Stimulated activated CD4-positive, alpha-beta T cell treated with anti-CD3 and anti-CD28 coated beads, Interleukin-15, amount 100 ng/mL, for 1 hour (primary cell): Measurements from ENCODE around the gene S100A14.

Experiments used
- DNase-seq, 2 donors: peaks; one replicate each; pipeline ENCODE4 v3.0.0-alpha.2; 2020; ENCODE audit warnings: low read depth in 1 of 2, low spot score in 1 of 2

Gene S100A14

GRCh38 chr1:153616917-153617311 is 789 bp upstream of the S100A14 start:
- no peak for DNase-seq

DNA sequence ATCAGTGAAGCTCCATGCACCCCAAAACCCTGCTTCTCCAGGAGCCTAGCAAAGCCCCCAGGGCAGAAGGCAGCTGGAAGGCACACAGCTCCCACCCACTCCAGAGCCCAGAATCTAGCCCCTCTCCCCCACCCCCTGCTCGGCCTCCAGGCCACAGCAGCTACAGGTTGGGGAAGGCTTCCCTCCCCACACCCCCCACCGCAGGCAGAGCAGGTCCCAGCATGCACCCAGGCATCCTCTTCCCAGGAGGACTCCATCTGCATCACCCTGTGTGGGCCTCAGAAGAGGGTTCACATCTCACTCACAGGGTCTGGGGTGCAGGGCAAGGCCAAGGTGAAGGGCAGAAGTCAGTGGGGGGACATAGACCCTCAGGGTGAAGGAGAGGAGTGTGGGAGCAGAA is 719 bp downstream of the S100A14 start:
- no peak for DNase-seq

- DNase-seq = no peak
Observed at GRCh38 chr1:153614906-153615305, 1.2 kb downstream of the S100A14 start.

DNA sequence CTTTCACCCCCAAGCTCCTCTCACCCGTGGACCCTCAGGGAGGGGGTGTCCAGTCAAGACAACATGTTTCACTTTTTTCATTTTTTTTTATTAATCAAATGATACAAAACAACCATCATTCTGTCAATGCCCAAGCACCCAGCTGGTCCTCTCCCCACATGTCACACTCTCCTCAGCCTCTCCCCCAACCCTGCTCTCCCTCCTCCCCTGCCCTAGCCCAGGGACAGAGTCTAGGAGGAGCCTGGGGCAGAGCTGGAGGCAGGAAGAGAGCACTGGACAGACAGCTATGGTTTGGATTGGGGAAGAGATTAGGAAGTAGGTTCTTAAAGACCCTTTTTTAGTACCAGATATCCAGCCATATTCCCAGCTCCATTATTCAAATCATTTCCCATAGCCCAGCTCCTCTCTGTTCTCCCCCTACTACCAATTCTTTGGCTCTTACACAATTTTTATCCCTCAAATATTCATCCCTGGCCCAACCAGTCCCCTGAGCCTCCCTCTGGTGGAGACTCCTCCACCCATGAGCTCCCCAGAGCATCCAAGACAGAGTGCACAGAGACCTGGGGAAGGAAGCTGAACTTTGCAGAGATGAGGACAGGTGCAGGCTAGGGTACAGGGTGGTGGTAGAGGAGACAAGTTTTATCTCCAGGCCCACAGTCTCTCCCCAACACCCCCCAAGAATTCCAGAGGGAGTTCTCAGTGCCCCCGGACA is 1.8 kb downstream of the S100A14 start:
- no peak for DNase-seq

GRCh38 chr1:153613406-153613805 is 2.7 kb downstream of the S100A14 start:
- DNase-seq = no peak

DNA sequence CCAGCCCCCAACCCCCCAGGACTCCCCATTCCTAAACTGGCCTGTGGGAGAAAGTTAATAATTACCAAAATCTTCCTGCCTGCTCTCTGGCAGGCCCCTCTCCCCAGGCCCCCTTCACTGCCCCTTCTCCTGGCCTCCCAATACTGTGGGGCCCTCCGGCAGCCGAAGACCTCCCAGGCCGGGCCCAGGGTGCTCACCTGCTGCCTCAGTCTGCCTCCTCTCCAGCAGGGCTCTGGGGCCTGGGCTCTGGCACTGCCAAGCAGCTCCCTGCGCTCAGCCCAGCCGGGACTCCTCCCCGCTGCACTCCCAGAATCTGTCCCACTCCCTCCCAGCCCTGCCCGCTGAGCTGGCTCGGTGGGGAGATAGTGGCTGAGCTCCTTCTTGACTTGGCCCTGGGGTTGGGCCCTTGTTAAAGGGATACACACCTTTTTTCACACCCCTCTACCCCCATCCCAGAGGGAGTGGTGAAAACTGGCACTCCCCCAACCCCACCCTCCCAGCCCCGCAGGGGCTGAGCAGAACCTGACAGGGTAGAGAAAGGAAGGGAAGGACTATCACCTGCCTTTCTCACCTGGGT is 3.3 kb downstream of the S100A14 start, which contains the start of gene S100A16:
Gene S100A16 (minus strand): TSS at position 383 of the 577 bp plus-strand sequence. CDS start 4,986 bp downstream, outside the sequence.
- DNase-seq = no peak

DNA sequence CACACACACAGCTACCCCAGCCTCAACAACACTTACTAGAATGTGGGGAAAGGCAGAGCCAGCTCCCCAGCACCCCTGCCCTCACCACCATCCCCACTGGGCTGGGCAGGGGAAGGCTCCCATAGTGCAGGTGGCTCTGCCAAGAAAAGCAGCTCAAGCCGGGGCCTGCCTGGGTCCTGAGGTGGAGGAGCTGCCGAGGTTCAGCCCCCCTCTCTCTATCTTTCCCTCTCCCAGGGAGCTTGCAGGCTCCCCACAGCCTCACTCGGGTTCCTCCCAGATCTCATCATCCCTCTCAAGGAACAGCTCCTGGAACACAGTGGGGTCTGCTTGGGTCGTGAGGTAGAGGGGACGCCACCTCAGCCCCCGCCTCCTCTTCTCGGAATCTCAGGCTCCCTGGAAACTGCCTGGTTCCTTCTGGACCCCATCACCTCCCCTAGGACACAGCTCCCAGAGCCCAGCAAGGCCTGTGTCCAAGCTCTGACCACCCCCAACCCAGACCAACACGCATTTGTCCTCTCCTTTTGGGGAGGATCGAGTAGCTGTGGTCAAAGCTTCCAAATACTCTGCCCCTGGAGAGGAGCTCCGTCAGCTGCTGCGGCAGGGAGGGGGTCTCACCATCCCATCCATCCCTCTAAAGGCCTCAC is 3.9 kb downstream of the S100A14 start:
- DNase-seq = no peak

GRCh38 chr1:153611356-153611755 is 4.8 kb downstream of the S100A14 start:
- DNase-seq = no peak

DNA sequence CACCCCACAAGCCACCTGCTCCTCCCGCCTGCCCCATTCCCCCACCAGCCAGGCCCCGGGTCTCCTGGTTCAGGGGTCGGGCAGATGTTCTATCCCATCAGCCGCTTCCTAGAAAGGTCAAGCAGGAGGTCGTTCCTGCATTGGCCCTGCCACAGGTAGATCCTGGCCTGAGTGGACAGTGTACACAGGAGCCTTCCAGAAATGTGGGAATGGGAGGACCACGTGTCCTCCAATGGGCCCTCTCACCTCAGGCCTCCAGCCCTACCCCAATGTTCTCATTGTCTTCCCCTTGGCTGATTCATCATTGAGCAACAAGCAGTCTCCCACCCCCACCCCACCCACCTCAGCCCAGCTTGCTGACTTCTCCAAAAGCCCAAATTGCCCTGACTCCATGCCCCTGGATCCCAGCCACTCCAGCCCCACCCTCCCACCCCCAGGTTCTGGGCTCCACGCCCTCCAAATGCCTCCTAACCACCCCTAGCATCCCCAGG is 5.3 kb downstream of the S100A14 start:
- DNase-seq = no peak

GRCh38 chr1:153610334-153610733 is 5.8 kb downstream of the S100A14 start:
- DNase-seq = no peak

DNA sequence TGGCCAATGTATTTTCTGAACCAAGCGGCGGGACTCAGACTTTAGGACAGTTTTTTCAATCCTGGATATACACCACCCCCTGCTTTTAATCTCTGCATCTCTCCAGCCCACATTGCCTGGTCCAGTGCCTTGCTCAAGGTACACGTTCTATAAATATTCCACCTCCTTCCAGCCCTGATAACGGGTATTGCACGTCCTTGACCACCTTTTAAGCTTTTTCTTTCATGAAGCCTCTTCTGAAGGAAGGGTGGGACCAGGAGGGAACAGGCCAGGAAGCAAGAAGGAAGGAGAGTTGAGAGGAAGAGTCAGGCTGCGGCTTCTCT is 6.6 kb downstream of the S100A14 start:
- DNase-seq = no peak

DNA sequence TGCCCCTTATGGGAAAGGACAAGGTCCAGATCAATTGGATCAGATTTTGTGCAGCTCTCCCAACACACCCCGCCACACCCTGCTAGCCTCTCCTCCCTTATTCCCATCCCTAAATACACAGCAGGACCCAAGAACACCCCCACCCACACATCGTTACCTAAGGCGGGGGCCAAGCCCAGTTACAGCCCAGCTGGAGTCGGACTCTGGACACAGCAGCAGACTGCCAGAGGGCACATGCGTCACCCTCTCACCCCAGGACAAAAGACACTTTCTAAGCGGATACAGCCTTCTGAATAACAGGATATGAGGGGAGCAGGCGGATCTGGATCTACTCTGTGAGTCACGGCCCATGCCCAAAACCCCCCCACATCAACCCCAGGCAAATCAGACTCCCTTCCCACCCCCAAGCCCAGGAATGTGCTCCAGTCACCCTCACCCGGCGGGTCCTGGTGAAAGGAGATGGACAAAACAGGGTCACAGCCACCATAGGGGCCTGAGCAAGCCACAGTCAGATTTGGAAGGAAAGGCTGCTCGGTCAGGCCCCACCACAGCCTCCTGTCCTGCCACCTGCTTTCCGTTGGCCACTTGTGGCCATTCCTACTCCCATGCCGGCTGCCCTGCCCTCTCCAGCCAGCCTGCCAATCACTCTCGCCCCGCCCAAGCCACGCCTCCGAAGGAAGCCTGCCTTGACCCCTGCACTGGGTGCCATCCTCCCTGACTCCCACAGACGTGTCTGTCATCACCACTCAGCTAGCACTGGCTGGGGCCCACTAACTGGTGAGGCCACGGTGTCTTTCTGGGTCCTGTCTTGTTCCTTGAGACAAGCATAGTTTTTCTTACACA is 7.2 kb downstream of the S100A14 start:
- no peak for DNase-seq

- DNase-seq = no peak
Observed at GRCh38 chr1:153608089-153608682, 7.9 kb downstream of the S100A14 start.

DNA sequence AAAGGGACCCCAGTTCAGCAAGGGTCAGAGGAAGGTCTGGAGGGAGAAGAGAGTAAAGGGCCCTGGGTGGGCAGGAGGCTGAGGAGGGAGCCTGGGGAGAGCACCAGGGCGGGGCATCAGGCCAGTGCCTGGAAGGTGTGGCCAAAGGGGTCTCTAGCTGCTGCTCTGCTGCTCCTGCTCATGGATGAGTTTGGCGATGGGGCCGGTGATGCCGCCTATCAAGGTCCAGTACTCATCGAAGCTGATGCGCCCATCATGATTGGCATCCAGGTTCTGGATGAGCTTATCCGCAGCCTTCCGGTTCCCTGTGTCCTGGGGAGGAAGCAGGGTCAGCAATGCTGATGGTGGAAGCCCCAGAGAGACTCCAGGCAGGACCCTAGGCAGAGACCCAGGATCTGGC is 8.7 kb downstream of the S100A14 start:
- DNase-seq = no peak

DNA sequence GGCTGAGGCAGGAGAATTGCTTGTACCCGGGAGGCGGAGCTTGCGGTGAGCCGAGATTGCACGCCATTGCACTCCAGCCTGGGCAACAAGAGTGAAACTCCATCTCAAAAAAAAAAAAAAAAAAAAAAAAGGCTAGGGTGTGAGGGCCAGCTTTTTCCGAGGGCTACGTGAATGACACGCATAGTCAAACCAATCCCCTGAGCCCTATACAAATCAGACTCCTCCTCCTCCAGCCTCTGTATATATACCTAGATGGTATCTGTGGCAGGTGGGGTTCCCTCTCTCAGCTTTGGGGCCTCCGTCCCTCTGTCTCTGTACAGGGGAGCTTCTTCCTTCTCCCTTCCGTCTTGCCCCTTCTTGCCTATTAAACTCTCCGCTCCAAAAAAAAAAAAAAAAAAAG is 9.9 kb downstream of the S100A14 start:
- no peak for DNase-seq

- no peak for DNase-seq
Observed at GRCh38 chr1:153602749-153603148, 13.4 kb downstream of the S100A14 start.

- DNase-seq = no peak
Observed at GRCh38 chr1:153599847-153600246, 16.3 kb downstream of the S100A14 start.

- DNase-seq = no peak
Observed at GRCh38 chr1:153598309-153599172, 17.6 kb downstream of the S100A14 start.

GRCh38 chr1:153597206-153597605 is 18.9 kb downstream of the S100A14 start:
- DNase-seq = no peak

DNA sequence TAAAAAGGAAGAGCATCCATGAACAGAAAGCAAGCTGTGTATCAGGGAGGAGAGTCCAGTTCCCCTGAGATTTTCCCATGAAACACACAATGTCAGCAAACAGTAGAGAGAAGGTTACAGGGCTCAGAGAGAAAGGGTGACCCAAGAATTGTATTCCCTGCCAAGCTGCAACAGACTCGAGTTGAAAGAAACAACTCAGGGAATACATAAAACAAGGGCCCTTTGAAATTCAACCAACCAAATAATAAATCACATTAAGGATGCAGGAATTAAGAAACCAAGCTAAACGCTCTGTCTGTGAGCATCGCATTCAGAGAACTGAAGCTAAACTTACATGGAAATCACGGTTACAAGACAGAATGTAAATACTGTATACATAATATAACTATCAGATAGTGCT is 23.4 kb downstream of the S100A14 start:
- DNase-seq = no peak
